GM23248 (cell line): ENCODE results near the gene FER. TPM values are rescaled to one million over a fixed set of nuclear protein-coding genes. Genes with fewer than 3 reads are reported as not detected.

ENCODE experiments used
- DNase-seq: peaks from one replicate; pipeline ENCODE4 v3.0.0-alpha.2; 2015
- H2AFZ ChIP-seq: fragments of 200-600 bp; sonication (generic); 2 replicates; pipeline ENCODE4 v1.6.1; 2016; ENCODE audit warnings: antibody characterized with exemption
- H3F3A ChIP-seq: fragments of 200-600 bp; sonication (generic); 2 replicates; pipeline ENCODE4 v1.6.1; 2016; ENCODE audit warnings: mild to moderate bottlenecking, antibody characterized with exemption, mixed run types; ENCODE audit not compliant: insufficient read depth
- H3K27ac ChIP-seq: fragments of 200-600 bp; sonication (generic); 2 replicates; pipeline ENCODE4 v1.5.1; 2016; ENCODE audit warnings: mild to moderate bottlenecking
- H3K27me3 ChIP-seq: fragments of 200-600 bp; sonication (generic); replicated peaks from 2 replicates; pipeline ENCODE4 v1.6.1; 2016; ENCODE audit warnings: mild to moderate bottlenecking; ENCODE audit not compliant: insufficient read depth
- H3K36me3 ChIP-seq: fragments of 200-600 bp; sonication (generic); 2 replicates; pipeline ENCODE4 v1.6.1; 2016; ENCODE audit warnings: low read depth, mild to moderate bottlenecking
- H3K4me1 ChIP-seq: fragments of 200-600 bp; sonication (generic); 2 replicates; pipeline ENCODE4 v1.6.1; 2016; ENCODE audit warnings: mild to moderate bottlenecking; ENCODE audit not compliant: insufficient read depth
- H3K4me2 ChIP-seq: fragments of 200-600 bp; sonication (generic); one replicate; pipeline ENCODE4 v1.6.1; 2016; ENCODE audit warnings: mild to moderate bottlenecking; ENCODE audit not compliant: unreplicated experiment
- H3K4me3 ChIP-seq: fragments of 200-600 bp; sonication (generic); 2 replicates; pipeline ENCODE4 v1.5.1; 2016; ENCODE audit warnings: mild to moderate bottlenecking
- H3K79me2 ChIP-seq: fragments of 200-600 bp; sonication (generic); 2 replicates; pipeline ENCODE4 v1.6.1; 2016; ENCODE audit warnings: mild to moderate bottlenecking; ENCODE audit not compliant: insufficient read depth
- H3K9ac ChIP-seq: fragments of 200-600 bp; sonication (generic); 2 replicates; pipeline ENCODE4 v1.6.1; 2016; ENCODE audit warnings: mild to moderate bottlenecking
- H3K9me2 ChIP-seq: fragments of 200-600 bp; sonication (generic); 2 replicates; pipeline ENCODE4 v1.6.1; 2016; ENCODE audit warnings: mixed run types, mild to moderate bottlenecking, moderate library complexity; ENCODE audit not compliant: insufficient read depth
- H3K9me3 ChIP-seq: fragments of 200-600 bp; sonication (generic); one replicate; pipeline ENCODE4 v1.6.1; 2017; ENCODE audit warnings: low read depth
- H4K20me1 ChIP-seq: fragments of 200-600 bp; sonication (generic); 2 replicates; pipeline ENCODE4 v1.6.0; 2016; ENCODE audit not compliant: insufficient read depth
- EZH2 ChIP-seq: fragments of 200-600 bp; sonication (generic); IDR thresholded peaks from 2 replicates; pipeline ENCODE4 v1.6.1; 2018; ENCODE audit warnings: antibody characterized with exemption, mild to moderate bottlenecking; ENCODE audit not compliant: insufficient read depth, poor library complexity, severe bottlenecking
- EZH2phosphoT487 ChIP-seq: fragments of 200-600 bp; sonication (generic); IDR thresholded peaks from 2 replicates; pipeline ENCODE4 v1.6.1; 2018; ENCODE audit warnings: antibody characterized with exemption, moderate library complexity, mild to moderate bottlenecking, low read depth; ENCODE audit not compliant: insufficient read depth
- WGBS, 2 experiments: methylation state at CpG; one replicate each; pipeline ENCODE4 v1.1.6; 2015 to 2017; ENCODE audit warnings: low lambda C conversion rate in 2 of 2, low coverage in 1 of 2; ENCODE audit errors: missing lambda C conversion rate in 2 of 2; 5-methylcytosine and 5-hydroxymethylcytosine counted together
- in situ Hi-C: fragments of 300-500 bp; cut with MboI; formaldehyde crosslinking; loops from 2 replicates; pipeline ENCODE4 v1.15.0; 2020
- polyA plus RNA-seq: library from polyadenylated mRNA; unstranded; fragments of >200 nt; fragmentation: Nextera tagmentation; extraction: Ambion mirVana; gene quantifications from 2 replicates; pipeline ENCODE4 v1.2.1, GENCODE V29; 2016
- total RNA-seq: library from RNA; depleted of rRNA; stranded (reverse); fragments of >200 nt; shearing (Covaris generic); gene quantifications from 2 replicates; pipeline ENCODE4 v1.2.3, GENCODE V29; 2014

The FER gene
- total and polyA plus RNA-seq, 2 experiments from 2014 or later = 16.6 to 24.9 TPM

- WGBS, 2 experiments = 96 to 97% methylated on average over 2 of the region's 2 CpGs
- no peak overlapping the region for H3K27ac ChIP-seq
- H3F3A ChIP-seq = no peaks in the 10 kb centered on the region
- no peak overlapping the region for H3K9ac ChIP-seq
- H3K36me3 ChIP-seq = no peaks in the 10 kb centered on the region; the same call in 1 of the 2 replicates
- H3K27me3 ChIP-seq = no peaks in the 10 kb centered on the region
- H3K9me2 ChIP-seq = no peaks in the 10 kb centered on the region
- H3K4me3 ChIP-seq = no peak overlapping the region
- no peak for DNase-seq
- H2AFZ ChIP-seq = no peak overlapping the region
- no peak overlapping the region for H3K4me2 ChIP-seq
- no peaks in the 10 kb centered on the region; the same call in 1 of the 2 replicates for H3K4me1 ChIP-seq
- H3K9me3 ChIP-seq = no peaks in the 10 kb centered on the region
- no peaks in the 10 kb centered on the region for H3K79me2 ChIP-seq
- no peaks in the 10 kb centered on the region for H4K20me1 ChIP-seq
- TF ChIP-seq EZH2 = no peak
- TF ChIP-seq EZH2phosphoT487 = no peak
- in situ Hi-C loops = no loop called here
Measured at GRCh38 chr5:109076741-109077140, 329.0 kb downstream of the FER start.

GRCh38 chr5:109078448-109078847 lies 330.8 kb downstream of the FER start:
- no peak overlapping the region for H3K9ac ChIP-seq
- in situ Hi-C loops = no loop called here
- H3K4me2 ChIP-seq = no peak overlapping the region
- H3K4me1 ChIP-seq = no peaks in the 10 kb centered on the region; the same call in 1 of the 2 replicates
- H3K9me2 ChIP-seq = no peaks in the 10 kb centered on the region
- no peaks in the 10 kb centered on the region for H3K79me2 ChIP-seq
- no peaks in the 10 kb centered on the region for H4K20me1 ChIP-seq
- no peaks in the 10 kb centered on the region for H3F3A ChIP-seq
- no peak overlapping the region for H3K27ac ChIP-seq
- no peak overlapping the region for H2AFZ ChIP-seq
- H3K9me3 ChIP-seq = no peaks in the 10 kb centered on the region
- H3K27me3 ChIP-seq = no peaks in the 10 kb centered on the region
- no peak for TF ChIP-seq EZH2
- no peak for TF ChIP-seq EZH2phosphoT487
- DNase-seq = no peak
- H3K36me3 ChIP-seq = no peaks in the 10 kb centered on the region; the same call in 1 of the 2 replicates
- no peak overlapping the region for H3K4me3 ChIP-seq

- Histone ChIP-seq H3K9me2 (no peaks in the 10 kb centered on the region), H3K4me1 (no peaks in the 10 kb centered on the region; the same call in 1 of the 2 replicates), H3K36me3 (no peaks in the 10 kb centered on the region; the same call in 1 of the 2 replicates), H3K79me2 (no peaks in the 10 kb centered on the region), H3K27ac (no peak overlapping the region), H4K20me1 (no peaks in the 10 kb centered on the region), H3K27me3 (no peaks in the 10 kb centered on the region), H3K4me3 (no peak overlapping the region), H3F3A (no peaks in the 10 kb centered on the region), H3K9me3 (no peaks in the 10 kb centered on the region), H2AFZ (no peak overlapping the region), H3K9ac (no peak overlapping the region), H3K4me2 (no peak overlapping the region)
- in situ Hi-C loops = no loop called here
- TF ChIP-seq EZH2 (no peak), EZH2phosphoT487 (no peak)
- 96 to 97% methylated on average over 3 of the region's 3 CpGs for WGBS, 2 experiments
- no peak for DNase-seq
Measured at GRCh38 chr5:109080481-109080880, 332.8 kb downstream of the FER start.

- no peaks in the 10 kb centered on the region for H3K27me3 ChIP-seq
- WGBS, 2 experiments = 94 to 99% methylated on average over 3 of the region's 3 CpGs
- no peak for DNase-seq
- no peak overlapping the region for H3K4me2 ChIP-seq
- no peak overlapping the region for H3K27ac ChIP-seq
- no peak for TF ChIP-seq EZH2phosphoT487
- no peak for TF ChIP-seq EZH2
- no peaks in the 10 kb centered on the region for H3F3A ChIP-seq
- H3K9me3 ChIP-seq = no peaks in the 10 kb centered on the region
- no peaks in the 10 kb centered on the region for H3K9me2 ChIP-seq
- no peaks in the 10 kb centered on the region; the same call in 1 of the 2 replicates for H3K4me1 ChIP-seq
- H3K4me3 ChIP-seq = no peak overlapping the region
- H3K9ac ChIP-seq = no peak overlapping the region
- no peaks in the 10 kb centered on the region; the same call in 1 of the 2 replicates for H3K36me3 ChIP-seq
- H3K79me2 ChIP-seq = no peaks in the 10 kb centered on the region
- H4K20me1 ChIP-seq = no peaks in the 10 kb centered on the region
- in situ Hi-C loops = no loop called here
- H2AFZ ChIP-seq = no peak overlapping the region
Measured at GRCh38 chr5:109080896-109081295, 333.2 kb downstream of the FER start.

GRCh38 chr5:109083937-109084336 lies 336.2 kb downstream of the FER start:
- 91 to 96% methylated on average over 1 of the region's 1 CpG for WGBS, 2 experiments
- Histone ChIP-seq H3K9ac (no peak overlapping the region), H3F3A (no peaks in the 10 kb centered on the region), H3K9me3 (no peaks in the 10 kb centered on the region), H3K4me2 (no peak overlapping the region), H4K20me1 (no peaks in the 10 kb centered on the region), H3K79me2 (no peaks in the 10 kb centered on the region), H2AFZ (no peak overlapping the region), H3K9me2 (no peaks in the 10 kb centered on the region), H3K27me3 (no peaks in the 10 kb centered on the region), H3K36me3 (no peaks in the 10 kb centered on the region), H3K4me1 (no peaks in the 10 kb centered on the region; the same call in 1 of the 2 replicates), H3K27ac (no peak overlapping the region), H3K4me3 (no peak overlapping the region)
- in situ Hi-C loops = no loop called here
- TF ChIP-seq EZH2phosphoT487 (no peak), EZH2 (no peak)
- DNase-seq = no peak
